MV-4-11 (cell line): ENCODE results near the gene TTC7B.

Source experiments
- DNase-seq: peaks from one replicate; lab custom pipeline; 2025; lab: John Stamatoyannopoulos, UW

Gene TTC7B

GRCh38 chr14:90558041-90558982, 257.9 kb downstream of the TTC7B start:
- DNase-seq, result no peak

DNA sequence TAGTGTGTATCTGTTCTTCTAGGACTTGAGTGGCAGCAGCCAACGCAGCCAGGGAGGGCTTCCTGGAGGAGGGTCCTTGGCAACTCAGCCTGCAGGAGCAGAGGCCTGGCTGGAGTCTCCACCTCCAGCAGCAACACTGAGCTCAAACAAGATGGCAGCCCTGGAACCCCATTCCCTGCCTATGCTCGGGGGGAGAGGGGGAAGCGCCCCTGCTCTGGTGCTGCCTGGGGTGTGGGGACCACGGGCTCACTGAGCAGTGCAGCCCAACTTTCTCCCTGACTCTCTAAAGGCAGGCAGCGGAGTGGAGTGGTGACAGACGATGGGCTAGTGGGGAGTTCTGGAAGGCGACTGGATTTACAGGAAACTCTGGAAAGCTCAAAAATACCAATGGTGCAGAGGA, 258.7 kb downstream of the TTC7B start:
- no peak for DNase-seq

GRCh38 chr14:90556666-90557450, 259.4 kb downstream of the TTC7B start:
- DNase-seq, result no peak

- DNase-seq, result no peak
These were observed 260.2 kb downstream of the TTC7B start for GRCh38 chr14:90556012-90556477.

DNA sequence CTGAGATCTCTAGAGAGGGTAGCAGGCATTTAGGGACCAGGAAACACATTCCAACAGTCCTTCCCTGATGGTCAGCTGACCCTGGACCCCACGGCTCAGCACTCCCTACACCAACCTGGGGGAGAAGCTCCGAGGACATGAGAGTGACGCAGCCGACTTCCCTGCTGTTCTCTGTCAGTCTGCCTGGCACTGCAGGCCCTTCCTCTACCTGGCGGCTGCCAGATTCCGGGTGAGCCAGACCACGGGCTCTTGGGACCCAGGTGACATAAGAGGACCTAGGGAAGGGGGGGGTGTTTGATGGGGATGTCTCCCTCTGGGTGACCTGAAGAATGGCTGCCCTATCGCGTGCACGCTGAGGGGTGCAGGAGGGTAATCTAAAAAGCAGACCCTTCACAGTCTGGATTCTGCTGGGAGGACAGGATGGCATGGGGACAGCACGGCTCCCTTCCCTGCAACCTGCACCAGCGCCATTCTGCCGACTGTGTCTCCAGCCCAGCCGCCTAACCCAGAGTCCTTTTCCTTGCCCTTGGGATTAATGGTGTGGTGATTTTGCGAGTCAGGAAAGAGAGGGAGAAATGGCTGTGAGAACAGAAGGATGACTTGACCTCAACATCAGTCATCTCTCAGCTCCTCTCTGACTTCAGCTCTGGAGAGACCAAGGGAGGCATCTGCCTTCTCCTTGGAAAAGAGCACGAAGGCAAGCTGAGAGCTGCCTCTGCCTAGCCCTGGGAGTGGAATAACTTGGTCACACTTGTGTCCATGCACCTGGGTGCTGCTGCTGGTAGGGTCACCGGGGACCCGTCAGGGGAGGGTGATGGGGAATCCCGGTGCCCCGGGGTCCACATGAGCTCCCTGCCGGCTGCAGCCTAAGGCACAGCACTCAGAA, 260.9 kb downstream of the TTC7B start:
- no peak for DNase-seq

DNA sequence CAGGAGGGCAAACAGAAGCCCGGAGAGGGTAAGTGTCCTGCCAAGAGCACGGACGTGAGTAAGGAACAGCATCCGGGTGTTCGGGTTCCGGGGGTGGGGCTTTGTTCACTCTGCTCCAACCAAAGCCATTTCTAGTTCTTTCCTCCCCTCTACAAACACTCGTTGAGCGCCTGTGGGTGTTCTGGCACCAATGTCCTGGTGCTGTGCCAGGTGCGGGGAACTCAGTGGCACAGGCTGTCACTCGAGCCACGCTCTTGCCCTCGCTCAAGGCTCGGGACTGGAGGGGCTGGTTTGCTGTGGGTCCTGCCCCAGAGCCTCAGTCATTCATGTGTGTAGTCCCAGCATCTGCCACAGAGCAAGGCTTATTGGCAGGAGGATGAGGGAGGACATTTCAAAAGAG, 261.9 kb downstream of the TTC7B start:
- DNase-seq, result no peak

DNA sequence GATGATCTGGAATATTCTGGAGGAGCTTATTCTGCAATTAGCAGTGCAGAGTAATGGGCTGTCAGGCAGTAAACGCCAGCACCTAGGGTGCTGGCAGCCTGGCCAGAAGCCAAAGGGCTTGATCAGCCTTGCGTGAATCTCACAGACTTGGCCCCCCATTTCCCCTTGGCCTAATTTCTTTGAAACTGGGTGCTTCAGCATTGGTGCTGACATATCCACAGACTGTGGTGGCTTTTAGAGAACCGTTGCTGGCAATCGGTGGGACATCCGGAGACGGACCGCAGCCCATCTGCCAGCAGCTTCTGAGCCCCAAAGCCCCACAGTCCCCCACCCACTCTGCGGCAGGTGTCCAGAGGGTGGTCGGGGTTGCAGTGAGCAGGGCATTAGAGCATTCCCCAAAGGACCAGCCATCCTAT, 262.3 kb downstream of the TTC7B start:
- no peak for DNase-seq

GRCh38 chr14:90553298-90553920, 262.8 kb downstream of the TTC7B start:
- DNase-seq, result no peak

- no peak for DNase-seq
These were observed 263.5 kb downstream of the TTC7B start for GRCh38 chr14:90552465-90553297.

- no peak for DNase-seq
These were observed 264.3 kb downstream of the TTC7B start for GRCh38 chr14:90551733-90552464.

GRCh38 chr14:90551070-90551704, 265.0 kb downstream of the TTC7B start:
- no peak for DNase-seq

DNA sequence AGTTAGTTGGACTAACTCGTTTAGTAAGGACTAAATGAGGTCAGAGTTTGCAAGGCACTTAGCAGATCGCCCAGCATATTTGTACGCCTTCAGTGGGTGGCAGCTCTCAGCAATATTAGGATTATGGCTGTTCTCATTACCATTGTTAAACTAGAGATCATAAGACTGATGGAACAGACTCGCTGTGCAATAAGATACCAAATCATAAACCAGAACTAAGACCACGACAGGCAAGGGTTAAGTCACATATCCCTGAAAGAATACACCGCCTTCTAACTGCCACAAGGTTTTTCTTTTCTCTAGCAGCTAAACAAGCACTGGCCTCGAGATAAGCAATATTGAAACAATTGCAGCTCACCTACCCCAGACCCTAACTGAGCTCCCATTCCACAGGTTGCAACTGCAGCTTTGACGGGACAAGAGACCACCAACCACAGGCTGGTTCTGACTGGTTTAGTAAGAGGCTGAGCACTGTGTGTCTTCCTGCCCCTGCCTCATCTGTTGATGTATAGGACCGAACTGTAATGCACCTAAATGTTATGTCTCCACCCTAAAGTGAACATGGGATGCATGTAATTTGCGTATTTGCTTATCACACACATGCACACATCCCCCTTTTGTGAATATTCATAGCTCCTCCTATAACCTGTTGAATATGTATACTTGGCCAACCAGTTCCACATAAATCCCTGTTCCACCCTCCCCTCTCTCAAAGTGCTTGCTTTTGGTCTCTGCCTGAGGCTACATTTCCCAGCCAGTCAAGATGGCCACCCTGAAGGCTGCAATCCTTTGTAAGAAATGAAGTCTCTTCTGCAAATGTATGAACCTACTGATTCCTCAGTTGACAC, 266.2 kb downstream of the TTC7B start:
- DNase-seq, result no peak

GRCh38 chr14:90548455-90548854, 267.8 kb downstream of the TTC7B start:
- no peak for DNase-seq

DNA sequence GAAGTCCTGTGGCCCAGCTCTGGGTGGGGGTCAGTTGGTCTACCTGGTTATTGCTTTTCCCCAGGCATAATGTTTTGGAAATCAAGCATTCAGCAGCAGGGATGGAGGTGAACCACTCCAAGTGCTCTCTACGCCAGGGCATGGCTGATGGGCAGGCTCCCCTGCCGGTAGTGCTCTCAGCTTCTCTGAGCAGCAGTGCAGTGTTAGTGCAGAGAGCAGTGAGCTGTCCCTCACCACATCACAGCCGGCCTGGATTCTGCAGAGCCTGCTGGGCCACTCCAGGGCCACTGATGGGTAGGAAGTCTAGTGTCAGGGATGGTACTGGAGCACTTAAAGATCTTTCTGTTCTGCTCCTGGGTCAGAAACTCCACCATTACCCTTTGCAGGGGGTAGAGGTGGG, 268.3 kb downstream of the TTC7B start:
- no peak for DNase-seq

DNA sequence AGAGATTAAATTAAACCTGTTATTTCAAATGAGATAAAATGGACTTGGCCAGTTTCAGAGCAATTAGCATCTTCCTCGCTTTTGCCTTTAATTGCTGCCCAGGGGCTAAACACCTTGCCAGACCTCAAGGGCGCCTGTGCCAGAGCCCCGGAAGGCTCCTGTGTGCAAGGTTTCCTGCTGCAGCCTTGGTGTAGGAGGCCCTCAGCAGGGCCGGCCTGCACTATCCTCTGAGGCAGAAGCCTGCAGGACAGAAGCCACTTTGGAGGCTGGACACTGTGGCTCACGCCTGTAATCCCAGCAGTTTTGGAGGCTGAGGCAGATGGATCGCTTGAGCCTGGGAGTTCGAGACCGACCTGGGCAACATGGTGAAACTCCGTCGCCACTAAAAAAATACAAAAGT, 269.0 kb downstream of the TTC7B start:
- DNase-seq, result no peak

DNA sequence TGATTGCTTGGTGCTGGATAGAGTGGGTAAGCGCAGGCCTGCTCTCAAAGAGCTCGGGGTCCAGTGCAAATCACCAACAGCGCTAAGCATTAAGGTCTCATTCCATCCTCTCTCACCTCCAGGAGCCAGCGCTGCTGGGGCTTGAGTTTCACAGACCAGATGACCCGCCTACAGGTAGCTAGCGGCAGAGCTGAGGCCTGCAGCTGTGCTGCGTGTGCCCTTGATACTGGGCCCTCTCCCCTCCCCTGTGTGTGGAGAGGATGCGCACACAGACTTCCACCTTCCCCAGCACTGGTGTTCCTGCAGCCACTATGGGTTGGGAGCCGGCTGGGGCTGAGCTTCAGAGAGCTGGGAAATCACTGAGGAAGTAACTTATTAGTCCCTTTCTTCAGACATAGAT, 269.5 kb downstream of the TTC7B start:
- no peak for DNase-seq

DNA sequence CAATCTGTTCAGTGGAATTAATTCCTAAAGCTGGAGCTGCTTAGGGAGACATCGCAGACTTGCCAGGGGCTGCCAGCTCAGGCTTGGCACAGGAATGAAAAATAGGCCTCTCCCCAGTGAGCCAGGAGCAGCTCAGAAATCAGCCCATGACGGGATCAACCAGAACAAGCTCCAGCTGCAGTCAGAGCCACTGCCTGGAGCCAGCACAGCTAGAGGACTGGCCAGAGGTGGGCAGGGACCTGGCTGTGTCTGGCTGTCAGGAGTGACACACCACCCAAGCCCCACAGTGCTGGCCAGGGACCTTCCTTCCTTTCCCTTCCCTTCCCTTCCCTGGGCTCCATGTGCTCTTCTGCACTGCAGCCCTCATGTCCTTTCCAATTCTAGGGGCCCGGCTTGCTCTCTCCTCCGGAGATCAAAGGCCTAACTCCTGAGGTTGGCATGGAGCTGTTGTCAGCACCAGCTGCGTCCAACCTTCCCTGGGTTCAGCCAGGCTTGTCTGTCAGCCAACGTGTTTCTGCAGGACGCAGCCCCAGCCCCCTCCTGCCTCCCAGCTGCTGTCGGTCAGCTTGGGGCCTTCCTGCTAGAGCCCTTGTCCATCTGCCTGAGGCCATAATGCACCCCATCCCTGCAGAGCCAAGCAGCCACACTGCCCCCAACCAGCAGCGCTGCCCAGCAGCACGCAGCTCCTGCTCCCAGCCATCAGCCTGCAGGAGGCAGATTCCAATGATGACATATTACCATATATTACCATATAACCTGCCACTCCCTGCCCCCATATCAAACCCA, 270.1 kb downstream of the TTC7B start:
- no peak for DNase-seq

GRCh38 chr14:90545382-90545781, 270.8 kb downstream of the TTC7B start:
- DNase-seq, result no peak
